GM21360 (cell line): Measurements from ENCODE around the gene G6PC2.

Experiments used
- ATAC-seq: cut with Tn5 transposase; IDR thresholded peaks from one replicate; pipeline ENCODE4 v1.9.1; 2021; ENCODE audit warnings: mild to moderate bottlenecking, moderate library complexity; ENCODE audit not compliant: unreplicated experiment

G6PC2 gene

DNA sequence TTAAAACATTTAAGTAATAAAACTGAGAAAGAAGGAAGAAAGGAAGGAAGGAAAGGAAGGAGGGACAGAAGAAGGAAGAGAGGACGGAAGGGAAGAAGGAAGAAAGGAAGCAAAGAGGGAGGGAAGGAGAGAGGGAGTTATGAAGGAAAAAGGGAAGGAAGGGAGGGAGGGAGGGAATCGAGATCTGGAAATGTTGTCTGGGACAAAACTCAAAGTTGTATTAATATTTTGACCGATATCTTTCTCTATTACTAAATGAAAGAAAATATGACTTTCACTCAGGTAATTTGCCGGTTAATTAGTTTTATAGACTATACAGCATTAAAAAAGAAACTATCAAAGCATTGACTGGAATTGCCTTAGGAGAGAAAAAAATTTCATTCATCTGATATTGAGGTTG is 44.4 kb downstream of the G6PC2 start:
- no peak for ATAC-seq

DNA sequence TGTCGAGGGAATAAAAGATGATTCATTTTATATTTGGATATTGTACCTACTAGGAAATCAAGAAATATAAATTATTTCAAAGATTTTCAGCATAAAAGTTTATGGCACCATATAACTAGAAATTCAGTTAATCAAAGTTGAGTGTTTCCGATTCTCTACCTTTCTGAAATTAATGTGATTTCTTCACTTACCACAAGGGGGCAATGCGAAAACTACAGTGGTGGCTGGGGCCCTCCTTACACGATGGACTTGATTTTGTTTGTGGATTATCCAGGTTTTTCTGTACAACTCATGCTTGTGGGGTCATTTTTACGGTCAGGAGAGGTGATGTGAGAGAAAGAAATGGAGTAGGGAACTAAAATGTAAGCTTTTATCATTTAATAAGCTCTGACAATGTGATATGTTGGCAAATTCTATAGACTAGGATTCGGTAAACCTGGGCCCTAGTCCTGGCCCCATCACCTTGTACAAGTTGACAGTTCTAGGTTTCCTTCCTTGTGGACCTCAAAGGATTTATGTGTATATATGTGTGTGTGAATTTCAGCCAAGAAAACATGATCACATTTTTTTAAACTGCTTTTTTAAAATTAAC is 47.6 kb downstream of the G6PC2 start:
- no peak for ATAC-seq

DNA sequence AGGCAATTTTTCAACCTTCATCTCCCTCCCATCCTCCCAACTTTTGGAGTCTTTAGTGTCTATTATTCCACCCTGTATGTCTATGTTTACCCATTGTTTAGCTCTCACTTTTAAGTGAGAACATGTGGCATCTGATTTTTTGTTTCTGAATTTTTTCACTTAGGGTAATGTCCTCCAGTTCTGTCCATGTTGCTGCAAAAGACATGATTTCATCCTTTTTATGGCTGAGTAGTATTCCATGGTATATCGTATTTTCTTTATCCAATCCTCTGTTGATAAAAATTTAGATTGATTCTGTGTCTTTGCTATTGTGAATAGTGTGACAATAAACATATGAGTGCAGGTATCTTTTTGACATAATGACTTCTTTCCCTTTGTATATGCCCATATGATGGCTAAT is 48.2 kb downstream of the G6PC2 start:
- ATAC-seq, result no peak

DNA sequence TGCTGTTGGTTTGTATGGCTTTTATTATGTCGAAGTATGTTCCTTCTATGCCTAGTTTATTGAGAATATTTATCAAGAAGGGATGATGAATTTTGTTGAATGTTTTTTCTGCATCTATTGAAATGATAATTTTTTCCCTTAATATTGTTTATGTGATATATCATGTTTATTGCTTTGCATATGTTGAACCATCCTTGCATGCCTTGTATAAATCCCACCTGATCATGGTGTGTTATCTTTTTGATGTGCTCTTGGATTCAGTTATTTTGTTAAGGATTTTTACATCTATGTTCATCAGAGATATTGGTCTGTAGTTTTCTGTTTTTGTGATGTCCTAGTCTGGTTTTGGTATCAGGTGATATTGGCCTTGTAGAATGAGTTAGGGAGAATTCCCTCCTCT is 50.8 kb downstream of the G6PC2 start:
- ATAC-seq, result no peak

DNA sequence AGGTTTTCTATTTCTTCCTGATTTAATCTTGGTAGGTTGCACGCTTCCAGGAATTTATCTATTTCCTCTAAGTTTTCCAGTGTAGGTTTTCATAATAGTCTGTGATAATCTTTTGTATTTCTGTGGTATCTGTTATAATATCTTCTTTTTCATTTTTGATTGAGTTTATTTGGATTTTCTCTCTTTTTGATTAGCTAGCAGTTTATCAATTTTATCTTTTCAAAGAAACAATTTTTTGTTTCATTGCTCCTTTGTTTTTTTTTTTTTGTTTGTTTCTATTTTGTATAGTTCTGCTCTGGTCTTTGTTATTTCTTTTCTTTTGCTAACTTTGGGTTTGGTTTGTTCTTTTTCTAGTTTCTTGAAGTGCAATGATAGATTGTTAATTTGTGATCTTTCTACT is 51.3 kb downstream of the G6PC2 start:
- no peak for ATAC-seq

DNA sequence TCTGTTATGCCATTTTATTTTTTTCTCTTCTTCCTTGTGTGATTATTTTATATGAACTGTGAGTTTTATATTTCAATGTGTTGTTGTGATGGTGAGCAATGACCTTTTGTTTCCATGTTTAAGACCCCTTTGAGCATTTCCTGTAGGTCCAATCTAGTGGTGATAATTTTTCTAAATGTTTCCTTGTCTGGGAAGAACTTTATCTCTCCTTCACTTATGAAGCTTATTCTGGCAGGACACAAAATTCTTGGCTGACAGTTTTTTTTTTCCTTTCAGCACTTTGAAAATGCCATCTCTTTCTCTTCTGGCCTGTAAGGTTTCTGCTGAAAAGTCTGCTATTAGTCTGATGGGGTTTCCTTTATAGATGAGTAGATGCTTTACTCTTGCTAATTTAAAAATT is 53.2 kb downstream of the G6PC2 start:
- no peak for ATAC-seq

DNA sequence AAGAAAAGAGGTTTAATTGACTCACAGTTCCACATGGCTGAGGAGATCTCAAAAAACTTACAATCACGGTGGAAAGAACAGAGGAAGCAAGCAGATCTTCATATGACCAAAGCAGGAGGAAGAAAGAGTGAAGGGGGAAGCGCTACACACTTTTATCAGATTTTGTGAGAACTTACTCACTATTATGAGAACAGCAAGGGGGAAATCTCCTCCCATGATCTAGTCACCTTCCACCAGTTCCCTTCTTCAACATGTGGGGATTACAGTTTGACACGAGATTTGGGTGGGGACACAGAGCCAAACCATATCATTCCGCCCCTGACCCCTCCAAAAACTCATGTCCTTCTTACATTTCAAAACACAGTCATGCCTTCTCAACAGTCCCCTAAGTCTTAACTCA is 54.2 kb downstream of the G6PC2 start:
- no peak for ATAC-seq

DNA sequence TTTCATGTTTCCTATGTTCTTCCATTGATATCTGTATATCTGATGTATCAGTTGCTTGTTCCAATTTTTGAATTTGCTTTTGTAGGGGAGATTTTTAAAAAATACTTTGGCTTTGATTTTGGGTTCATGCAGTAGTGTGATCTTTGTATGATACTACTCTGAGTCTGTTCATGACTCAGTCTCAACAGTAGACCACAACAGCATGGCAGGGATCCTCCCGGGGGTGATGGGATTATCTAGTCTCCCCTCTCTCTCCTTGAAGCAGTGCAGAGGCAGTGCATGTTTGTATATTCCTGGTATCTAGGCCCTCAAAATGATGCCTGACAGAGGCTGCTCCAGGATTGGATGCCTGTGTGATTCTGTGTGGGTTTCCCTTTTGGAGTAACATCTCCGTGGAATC is 55.3 kb downstream of the G6PC2 start:
- no peak for ATAC-seq
